Ishikawa (cell line): ENCODE measurements around the gene STAP2.

Experiments
- CEBPB ChIP-seq: IDR thresholded peaks from 2 replicates; pipeline ENCODE4 v1.6.1; 2012
- CREB1 ChIP-seq: IDR thresholded peaks from 2 replicates; pipeline ENCODE4 v1.6.1; 2012; ENCODE audit warnings: low read depth
- EGR1 ChIP-seq: IDR thresholded peaks from 2 replicates; pipeline ENCODE4 v1.6.1; 2012
- EP300 ChIP-seq: IDR thresholded peaks from 2 replicates; pipeline ENCODE4 v1.6.1; 2012; ENCODE audit warnings: borderline replicate concordance
- FOXM1 ChIP-seq: IDR thresholded peaks from 2 replicates; pipeline ENCODE4 v1.6.1; 2012; ENCODE audit warnings: low read depth, borderline replicate concordance
- MAX ChIP-seq: IDR thresholded peaks from 2 replicates; pipeline ENCODE4 v1.6.1; 2012
- NFIC ChIP-seq: IDR thresholded peaks from 2 replicates; pipeline ENCODE4 v1.6.1; 2012
- RAD21 ChIP-seq: IDR thresholded peaks from 2 replicates; pipeline ENCODE4 v1.6.1; 2012; ENCODE audit warnings: low read depth
- REST ChIP-seq: IDR thresholded peaks from 2 replicates; pipeline ENCODE4 v1.6.1; 2012; ENCODE audit warnings: low read depth, mild to moderate bottlenecking
- TAF1 ChIP-seq: IDR thresholded peaks from 2 replicates; pipeline ENCODE4 v1.6.1; 2012; ENCODE audit warnings: low read depth, mild to moderate bottlenecking
- TCF12 ChIP-seq: IDR thresholded peaks from 2 replicates; pipeline ENCODE4 v1.6.1; 2012; ENCODE audit warnings: low read depth
- TEAD4 ChIP-seq: IDR thresholded peaks from 2 replicates; pipeline ENCODE4 v1.6.1; 2012
- USF1 ChIP-seq: IDR thresholded peaks from 2 replicates; pipeline ENCODE4 v1.6.1; 2012
- YY1 ChIP-seq: IDR thresholded peaks from 2 replicates; pipeline ENCODE4 v1.6.1; 2012; ENCODE audit warnings: low read depth
- ZBTB7A ChIP-seq: IDR thresholded peaks from 2 replicates; pipeline ENCODE4 v1.6.1; 2012; ENCODE audit warnings: low read depth

The STAP2 gene

GRCh38 chr19:4373601-4374497 lies 35.2 kb upstream of the STAP2 start:
- TF ChIP-seq RAD21 (no peak), TEAD4 (no peak), TCF12 (no peak), NFIC (no peak), MAX (no peak), TAF1 (no peak), EP300 (no peak), CEBPB (no peak), CREB1 (no peak), EGR1 (no peak), YY1 (no peak), USF1 (no peak), FOXM1 (no peak), ZBTB7A (no peak), REST (no peak)

GRCh38 chr19:4373013-4373367 lies 34.4 kb upstream of the STAP2 start:
- TF ChIP-seq MAX (no peak), EGR1 (no peak)

- TF ChIP-seq ZBTB7A = no peak
- TF ChIP-seq RAD21 = no peak
- TF ChIP-seq EP300 = no peak
- no peak for TF ChIP-seq EGR1
- no peak for TF ChIP-seq TCF12
- TF ChIP-seq NFIC = no peak
- no peak for TF ChIP-seq CEBPB
- TF ChIP-seq FOXM1 = no peak
- TF ChIP-seq MAX = no peak; the same call in 1 of the 2 replicates
Measured at GRCh38 chr19:4372165-4373012, 33.8 kb upstream of the STAP2 start.

- TF ChIP-seq TEAD4 (peak; percentile 68; the same call in 1 of the 2 replicates), MAX (no peak), ZBTB7A (no peak; the same call in 1 of the 2 replicates), EP300 (peak; percentile 89), NFIC (peak; percentile 79), FOXM1 (peak; percentile 69; the same call in 1 of the 2 replicates), TCF12 (peak; percentile 94), TAF1 (0 out of 2 replicates have a peak, but pooled peaks have one; percentile 47), RAD21 (peak; percentile 25), CREB1 (no peak), USF1 (peak; percentile 18; the same call in 1 of the 2 replicates)
Measured at GRCh38 chr19:4371247-4372164, 32.9 kb upstream of the STAP2 start.

- no peak for TF ChIP-seq CREB1
- no peak for TF ChIP-seq TEAD4
- TF ChIP-seq REST = no peak
- TF ChIP-seq CEBPB = no peak
- no peak; the same call in 1 of the 2 replicates for TF ChIP-seq MAX
- no peak for TF ChIP-seq FOXM1
- no peak for TF ChIP-seq RAD21
- no peak for TF ChIP-seq ZBTB7A
- no peak for TF ChIP-seq EGR1
- no peak for TF ChIP-seq EP300
- TF ChIP-seq YY1 = no peak
- no peak for TF ChIP-seq TCF12
- TF ChIP-seq NFIC = no peak
- no peak for TF ChIP-seq USF1
- TF ChIP-seq TAF1 = no peak
Measured at GRCh38 chr19:4370418-4371041, 31.9 kb upstream of the STAP2 start.
